GM23248 (cell line): ENCODE data around the gene OR2C1. TPM values are rescaled to one million over a fixed set of nuclear protein-coding genes. Genes with fewer than 3 reads are reported as not detected.

Experiments used
- DNase-seq: peaks from one replicate; pipeline ENCODE4 v3.0.0-alpha.2; 2015
- H2AFZ ChIP-seq: fragments of 200-600 bp; sonication (generic); 2 replicates; pipeline ENCODE4 v1.6.1; 2016; ENCODE audit warnings: antibody characterized with exemption
- H3F3A ChIP-seq: fragments of 200-600 bp; sonication (generic); 2 replicates; pipeline ENCODE4 v1.6.1; 2016; ENCODE audit warnings: mild to moderate bottlenecking, antibody characterized with exemption, mixed run types; ENCODE audit not compliant: insufficient read depth
- H3K27ac ChIP-seq: fragments of 200-600 bp; sonication (generic); 2 replicates; pipeline ENCODE4 v1.5.1; 2016; ENCODE audit warnings: mild to moderate bottlenecking
- H3K27me3 ChIP-seq: fragments of 200-600 bp; sonication (generic); replicated peaks from 2 replicates; pipeline ENCODE4 v1.6.1; 2016; ENCODE audit warnings: mild to moderate bottlenecking; ENCODE audit not compliant: insufficient read depth
- H3K36me3 ChIP-seq: fragments of 200-600 bp; sonication (generic); 2 replicates; pipeline ENCODE4 v1.6.1; 2016; ENCODE audit warnings: low read depth, mild to moderate bottlenecking
- H3K4me1 ChIP-seq: fragments of 200-600 bp; sonication (generic); 2 replicates; pipeline ENCODE4 v1.6.1; 2016; ENCODE audit warnings: mild to moderate bottlenecking; ENCODE audit not compliant: insufficient read depth
- H3K4me2 ChIP-seq: fragments of 200-600 bp; sonication (generic); one replicate; pipeline ENCODE4 v1.6.1; 2016; ENCODE audit warnings: mild to moderate bottlenecking; ENCODE audit not compliant: unreplicated experiment
- H3K4me3 ChIP-seq: fragments of 200-600 bp; sonication (generic); 2 replicates; pipeline ENCODE4 v1.5.1; 2016; ENCODE audit warnings: mild to moderate bottlenecking
- H3K79me2 ChIP-seq: fragments of 200-600 bp; sonication (generic); 2 replicates; pipeline ENCODE4 v1.6.1; 2016; ENCODE audit warnings: mild to moderate bottlenecking; ENCODE audit not compliant: insufficient read depth
- H3K9ac ChIP-seq: fragments of 200-600 bp; sonication (generic); 2 replicates; pipeline ENCODE4 v1.6.1; 2016; ENCODE audit warnings: mild to moderate bottlenecking
- H3K9me2 ChIP-seq: fragments of 200-600 bp; sonication (generic); 2 replicates; pipeline ENCODE4 v1.6.1; 2016; ENCODE audit warnings: mixed run types, mild to moderate bottlenecking, moderate library complexity; ENCODE audit not compliant: insufficient read depth
- H3K9me3 ChIP-seq: fragments of 200-600 bp; sonication (generic); one replicate; pipeline ENCODE4 v1.6.1; 2017; ENCODE audit warnings: low read depth
- H4K20me1 ChIP-seq: fragments of 200-600 bp; sonication (generic); 2 replicates; pipeline ENCODE4 v1.6.0; 2016; ENCODE audit not compliant: insufficient read depth
- EZH2 ChIP-seq: fragments of 200-600 bp; sonication (generic); IDR thresholded peaks from 2 replicates; pipeline ENCODE4 v1.6.1; 2018; ENCODE audit warnings: antibody characterized with exemption, mild to moderate bottlenecking; ENCODE audit not compliant: insufficient read depth, poor library complexity, severe bottlenecking
- EZH2phosphoT487 ChIP-seq: fragments of 200-600 bp; sonication (generic); IDR thresholded peaks from 2 replicates; pipeline ENCODE4 v1.6.1; 2018; ENCODE audit warnings: antibody characterized with exemption, moderate library complexity, mild to moderate bottlenecking, low read depth; ENCODE audit not compliant: insufficient read depth
- WGBS, 2 experiments: methylation state at CpG; one replicate each; pipeline ENCODE4 v1.1.6; 2015 to 2017; ENCODE audit warnings: low lambda C conversion rate in 2 of 2, low coverage in 1 of 2; ENCODE audit errors: missing lambda C conversion rate in 2 of 2; 5-methylcytosine and 5-hydroxymethylcytosine counted together
- in situ Hi-C: fragments of 300-500 bp; cut with MboI; formaldehyde crosslinking; loops from 2 replicates; pipeline ENCODE4 v1.15.0; 2020
- polyA plus RNA-seq: library from polyadenylated mRNA; unstranded; fragments of >200 nt; fragmentation: Nextera tagmentation; extraction: Ambion mirVana; gene quantifications from 2 replicates; pipeline ENCODE4 v1.2.1, GENCODE V29; 2016
- total RNA-seq: library from RNA; depleted of rRNA; stranded (reverse); fragments of >200 nt; shearing (Covaris generic); gene quantifications from 2 replicates; pipeline ENCODE4 v1.2.3, GENCODE V29; 2014

Gene OR2C1
- total and polyA plus RNA-seq, 2 experiments from 2014 or later = not detected

DNA sequence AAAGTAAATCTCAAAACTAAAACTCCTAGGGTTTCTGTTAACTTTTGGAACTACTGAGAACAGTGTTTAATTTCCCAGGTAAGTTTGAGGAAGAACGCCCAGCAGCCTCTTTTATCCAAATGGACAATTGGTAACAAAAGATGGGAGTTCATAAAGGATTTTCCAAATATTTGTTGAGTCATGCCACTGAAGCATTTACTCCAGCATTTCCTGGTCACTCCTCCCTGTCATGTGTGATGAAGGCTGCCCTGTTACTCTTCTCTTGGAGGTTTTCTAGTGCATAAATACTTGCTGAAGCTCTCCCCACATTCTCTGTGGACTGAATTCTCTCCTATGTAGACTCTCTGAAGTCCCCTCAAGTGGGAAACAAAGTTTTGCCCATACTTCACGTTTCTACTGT lies 33.9 kb upstream of the OR2C1 start:
- in situ Hi-C loops = no loop called here
- peaks cover 22% of the 10 kb centered on the region for H3K9me3 ChIP-seq
- DNase-seq = no peak
- no peak overlapping the region for H3K27ac ChIP-seq
- H4K20me1 ChIP-seq = no peaks in the 10 kb centered on the region
- H3K27me3 ChIP-seq = no peaks in the 10 kb centered on the region
- peaks cover 25% of the 10 kb centered on the region for H3K36me3 ChIP-seq
- H2AFZ ChIP-seq = no peak overlapping the region
- H3K4me1 ChIP-seq = no peaks in the 10 kb centered on the region
- no peak overlapping the region for H3K4me3 ChIP-seq
- H3K79me2 ChIP-seq = no peaks in the 10 kb centered on the region
- 67 to 81% methylated on average over 2 of the region's 2 CpGs for WGBS, 2 experiments
- no peaks in the 10 kb centered on the region for H3K9me2 ChIP-seq
- TF ChIP-seq EZH2phosphoT487 (no peak), EZH2 (no peak)
- H3F3A ChIP-seq = 0 out of 2 replicates have a peak, but pooled peaks cover 7% of the 10 kb centered on the region
- H3K9ac ChIP-seq = no peak overlapping the region
- H3K4me2 ChIP-seq = no peak overlapping the region

DNA sequence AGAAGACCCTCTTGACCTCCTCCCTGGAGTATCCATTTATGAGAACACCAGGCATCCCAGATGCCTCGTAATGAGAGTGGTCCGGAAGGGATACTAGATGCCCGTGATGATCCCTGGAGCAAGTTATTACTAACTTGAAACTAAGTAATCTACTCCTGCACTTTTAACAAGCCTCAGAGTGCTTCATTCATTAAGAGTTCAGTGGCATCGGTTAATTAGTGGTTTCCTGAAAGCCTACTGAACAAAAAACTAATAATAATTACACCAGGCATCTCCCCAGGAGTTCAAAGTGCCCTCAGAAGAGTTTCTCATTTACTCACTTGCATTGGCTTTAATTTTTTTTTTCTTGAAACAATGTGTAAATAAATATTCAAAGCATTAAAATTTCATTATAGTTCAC lies 28.2 kb upstream of the OR2C1 start:
- no peak overlapping the region for H3K27ac ChIP-seq
- H3K4me3 ChIP-seq = no peak overlapping the region
- no peaks in the 10 kb centered on the region for H3K79me2 ChIP-seq
- 38 to 47% methylated on average over 4 of the region's 4 CpGs for WGBS, 2 experiments
- in situ Hi-C loops = no loop called here
- H4K20me1 ChIP-seq = no peaks in the 10 kb centered on the region
- no peak overlapping the region for H2AFZ ChIP-seq
- no peaks in the 10 kb centered on the region for H3K36me3 ChIP-seq
- no peaks in the 10 kb centered on the region for H3K27me3 ChIP-seq
- no peak overlapping the region for H3K9ac ChIP-seq
- TF ChIP-seq EZH2phosphoT487 = no peak
- no peak for TF ChIP-seq EZH2
- no peak overlapping the region for H3K4me2 ChIP-seq
- DNase-seq = no peak
- H3K9me2 ChIP-seq = no peaks in the 10 kb centered on the region
- H3F3A ChIP-seq = no peaks in the 10 kb centered on the region
- H3K4me1 ChIP-seq = no peaks in the 10 kb centered on the region
- H3K9me3 ChIP-seq = no peaks in the 10 kb centered on the region

DNA sequence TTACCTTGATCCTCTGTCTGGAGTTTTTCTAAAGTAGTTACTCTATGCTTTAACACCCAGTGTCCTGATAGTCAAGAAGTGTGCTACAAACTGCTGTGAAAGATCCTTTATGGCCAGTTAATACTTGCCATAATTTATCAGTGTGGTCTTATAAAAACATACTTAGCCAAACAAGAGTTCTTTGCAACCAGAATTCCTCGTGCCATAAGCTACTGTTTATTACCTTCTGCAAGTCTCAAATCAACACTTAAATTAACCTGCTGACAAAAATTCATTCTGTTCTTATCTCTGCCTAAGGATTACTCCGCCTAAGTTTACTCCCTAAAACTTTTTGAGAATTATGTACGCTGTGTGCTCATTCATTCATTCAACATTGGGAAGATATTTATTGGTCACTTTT lies 27.6 kb upstream of the OR2C1 start:
- no peaks in the 10 kb centered on the region for H3K4me1 ChIP-seq
- in situ Hi-C loops = no loop called here
- H3K27ac ChIP-seq = no peak overlapping the region
- H3K9me2 ChIP-seq = no peaks in the 10 kb centered on the region
- no peak overlapping the region for H3K4me3 ChIP-seq
- no peaks in the 10 kb centered on the region for H3K36me3 ChIP-seq
- no peaks in the 10 kb centered on the region for H3K79me2 ChIP-seq
- no peaks in the 10 kb centered on the region for H4K20me1 ChIP-seq
- H3F3A ChIP-seq = no peaks in the 10 kb centered on the region
- DNase-seq = no peak
- no peaks in the 10 kb centered on the region for H3K9me3 ChIP-seq
- no peak for TF ChIP-seq EZH2
- no peak for TF ChIP-seq EZH2phosphoT487
- no peak overlapping the region for H2AFZ ChIP-seq
- no peak overlapping the region for H3K9ac ChIP-seq
- 24 to 28% methylated on average over 3 of the region's 3 CpGs for WGBS, 2 experiments
- H3K4me2 ChIP-seq = no peak overlapping the region
- no peaks in the 10 kb centered on the region for H3K27me3 ChIP-seq

DNA sequence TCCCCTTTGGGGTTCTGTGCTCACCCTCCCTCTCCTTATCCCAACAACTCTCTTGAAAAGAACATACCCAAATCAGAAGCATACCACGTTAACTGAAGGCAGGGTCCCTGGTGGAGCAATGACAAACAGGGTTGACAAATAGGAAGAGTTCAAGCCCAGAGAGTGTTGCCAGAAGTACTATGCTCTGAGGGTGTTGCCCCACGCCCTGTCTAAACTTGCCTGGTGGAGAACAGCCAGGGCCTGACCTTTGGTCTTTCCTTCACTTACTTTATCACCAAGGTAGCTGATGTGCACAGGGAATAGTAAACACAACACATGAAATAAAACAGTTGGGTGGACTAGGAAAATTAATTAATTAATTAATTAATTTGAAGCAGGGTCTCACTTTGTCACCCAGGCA lies 27.0 kb upstream of the OR2C1 start:
- H3K4me1 ChIP-seq = no peaks in the 10 kb centered on the region
- no peak overlapping the region for H3K4me2 ChIP-seq
- no peaks in the 10 kb centered on the region for H3K27me3 ChIP-seq
- TF ChIP-seq EZH2 = no peak
- no peak overlapping the region for H2AFZ ChIP-seq
- no peak overlapping the region for H3K4me3 ChIP-seq
- H3K79me2 ChIP-seq = no peaks in the 10 kb centered on the region
- no peak overlapping the region for H3K27ac ChIP-seq
- no peaks in the 10 kb centered on the region for H3F3A ChIP-seq
- no peak for DNase-seq
- H3K9ac ChIP-seq = no peak overlapping the region
- H3K9me3 ChIP-seq = no peaks in the 10 kb centered on the region
- in situ Hi-C loops = no loop called here
- WGBS, 2 experiments = 19 to 24% methylated on average over 2 of the region's 2 CpGs
- H3K36me3 ChIP-seq = no peaks in the 10 kb centered on the region
- H4K20me1 ChIP-seq = no peaks in the 10 kb centered on the region
- no peaks in the 10 kb centered on the region for H3K9me2 ChIP-seq

DNA sequence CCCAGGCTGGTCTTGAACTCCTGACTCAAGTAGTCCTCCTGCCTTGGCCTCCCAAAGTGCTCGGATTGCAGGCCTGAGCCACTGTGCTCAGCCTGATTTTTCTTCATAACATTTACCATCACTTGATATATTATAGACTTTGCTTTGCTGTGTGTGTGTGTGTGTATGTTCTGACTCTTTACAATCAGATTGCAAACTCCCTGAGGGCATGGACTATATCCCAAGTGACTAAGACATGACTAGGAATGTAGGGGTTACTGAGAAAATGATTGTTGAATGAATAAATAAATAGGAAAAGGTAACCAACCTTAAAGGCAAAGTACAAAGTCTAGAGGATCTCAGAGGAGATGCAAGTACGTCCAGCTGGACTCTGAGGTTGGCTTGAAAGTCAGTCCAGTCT lies 9.6 kb upstream of the OR2C1 start:
- H3K9me2 ChIP-seq = no peaks in the 10 kb centered on the region
- no peaks in the 10 kb centered on the region for H3K9me3 ChIP-seq
- 16 to 23% methylated on average over 2 of the region's 2 CpGs for WGBS, 2 experiments
- no peaks in the 10 kb centered on the region for H3K36me3 ChIP-seq
- DNase-seq = no peak
- TF ChIP-seq EZH2phosphoT487 = no peak
- no peak for TF ChIP-seq EZH2
- no peak overlapping the region for H3K9ac ChIP-seq
- H3K27me3 ChIP-seq = no peaks in the 10 kb centered on the region
- no peaks in the 10 kb centered on the region for H3K79me2 ChIP-seq
- in situ Hi-C loops = no loop called here
- no peak overlapping the region for H3K4me2 ChIP-seq
- no peak overlapping the region for H2AFZ ChIP-seq
- no peaks in the 10 kb centered on the region for H3K4me1 ChIP-seq
- no peaks in the 10 kb centered on the region for H3F3A ChIP-seq
- H3K4me3 ChIP-seq = no peak overlapping the region
- H4K20me1 ChIP-seq = no peaks in the 10 kb centered on the region
- H3K27ac ChIP-seq = no peak overlapping the region
